ENCODE results near the gene CEP112.

CEP112 gene

GRCh38 chr17:65953316-65954147 lies 238.4 kb downstream of the CEP112 start:
- no peak overlapping the region for H3K4me3 ChIP-seq (ENCODE audit: low read depth, low read length)

GRCh38 chr17:65952586-65952985 lies 239.3 kb downstream of the CEP112 start:
- TF ChIP-seq CTCF (IDR thresholded peaks at IDR 0.05; ENCODE audit: control insufficient read depth, extremely low read depth, insufficient read depth) = no peak
- H3K4me3 ChIP-seq (ENCODE audit: low read depth, low read length) = no peak overlapping the region
- DNase-seq (ENCODE audit: low read depth) = no peak

More at GRCh38 chr17:65953316-65954147, 238.4 kb downstream of the CEP112 start:
- no peak for TF ChIP-seq CTCF (IDR thresholded peaks at IDR 0.05; ENCODE audit: control insufficient read depth, extremely low read depth, insufficient read depth)
- no peak for DNase-seq (ENCODE audit: low read depth)

GRCh38 chr17:65952015-65952414 lies 239.9 kb downstream of the CEP112 start:
- no peak for DNase-seq (ENCODE audit: low read depth)
- TF ChIP-seq CTCF (IDR thresholded peaks at IDR 0.05; ENCODE audit: control insufficient read depth, extremely low read depth, insufficient read depth) = no peak
- no peak overlapping the region for H3K4me3 ChIP-seq (ENCODE audit: low read depth, low read length)

GRCh38 chr17:65947831-65948230 lies 244.1 kb downstream of the CEP112 start:
- no peak for TF ChIP-seq CTCF (IDR thresholded peaks at IDR 0.05; ENCODE audit: control insufficient read depth, extremely low read depth, insufficient read depth)
- DNase-seq (ENCODE audit: low read depth) = no peak
- no peak overlapping the region for H3K4me3 ChIP-seq (ENCODE audit: low read depth, low read length)

GRCh38 chr17:65942592-65942991 lies 249.3 kb downstream of the CEP112 start:
- TF ChIP-seq CTCF (IDR thresholded peaks at IDR 0.05; ENCODE audit: control insufficient read depth, extremely low read depth, insufficient read depth) = no peak
- DNase-seq (ENCODE audit: low read depth) = no peak
- H3K4me3 ChIP-seq (ENCODE audit: low read depth, low read length) = no peak overlapping the region

- no peak for DNase-seq (ENCODE audit: low read depth)
- H3K4me3 ChIP-seq (ENCODE audit: low read depth, low read length) = no peak overlapping the region
- no peak for TF ChIP-seq CTCF (IDR thresholded peaks at IDR 0.05; ENCODE audit: control insufficient read depth, extremely low read depth, insufficient read depth)
Observed at GRCh38 chr17:65941356-65941899, 250.5 kb downstream of the CEP112 start.
